ENCODE data around the gene ANK2. TPM values are rescaled to one million over a fixed set of nuclear protein-coding genes. Genes with fewer than 3 reads are reported as not detected.
A peak's percentile ranks its signal among the peaks of the same experiment; 100 is the strongest.

Gene ANK2
- total and polyA plus RNA-seq, 2 of the 13 experiments (the other 11 are each of a cell fraction or from before 2014, with no cell fraction given): 2.7 to 15.1 TPM

DNA sequence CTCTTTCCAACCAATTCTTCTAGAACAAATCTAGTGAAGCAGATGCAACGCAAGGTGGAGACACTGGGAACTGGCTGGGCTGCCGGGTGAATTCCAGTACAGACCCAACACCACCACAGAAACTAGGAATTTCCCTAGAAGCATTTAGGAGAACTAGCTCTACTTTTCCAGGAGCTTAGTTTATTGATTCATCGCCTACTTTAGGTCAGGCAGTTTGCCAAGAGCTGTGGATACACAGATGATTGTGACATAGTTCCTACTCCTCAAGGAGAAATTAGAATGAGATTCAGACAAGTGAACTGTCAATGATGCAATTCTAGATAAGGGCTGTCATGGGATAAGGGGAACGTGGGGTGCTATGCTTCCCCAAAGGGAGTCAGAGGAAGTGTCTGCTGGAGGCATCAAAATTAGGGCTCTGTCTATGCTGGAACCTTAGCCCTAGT lies 362.1 kb downstream of the ANK2 start (continued):
- TF ChIP-seq, protein P1, sequence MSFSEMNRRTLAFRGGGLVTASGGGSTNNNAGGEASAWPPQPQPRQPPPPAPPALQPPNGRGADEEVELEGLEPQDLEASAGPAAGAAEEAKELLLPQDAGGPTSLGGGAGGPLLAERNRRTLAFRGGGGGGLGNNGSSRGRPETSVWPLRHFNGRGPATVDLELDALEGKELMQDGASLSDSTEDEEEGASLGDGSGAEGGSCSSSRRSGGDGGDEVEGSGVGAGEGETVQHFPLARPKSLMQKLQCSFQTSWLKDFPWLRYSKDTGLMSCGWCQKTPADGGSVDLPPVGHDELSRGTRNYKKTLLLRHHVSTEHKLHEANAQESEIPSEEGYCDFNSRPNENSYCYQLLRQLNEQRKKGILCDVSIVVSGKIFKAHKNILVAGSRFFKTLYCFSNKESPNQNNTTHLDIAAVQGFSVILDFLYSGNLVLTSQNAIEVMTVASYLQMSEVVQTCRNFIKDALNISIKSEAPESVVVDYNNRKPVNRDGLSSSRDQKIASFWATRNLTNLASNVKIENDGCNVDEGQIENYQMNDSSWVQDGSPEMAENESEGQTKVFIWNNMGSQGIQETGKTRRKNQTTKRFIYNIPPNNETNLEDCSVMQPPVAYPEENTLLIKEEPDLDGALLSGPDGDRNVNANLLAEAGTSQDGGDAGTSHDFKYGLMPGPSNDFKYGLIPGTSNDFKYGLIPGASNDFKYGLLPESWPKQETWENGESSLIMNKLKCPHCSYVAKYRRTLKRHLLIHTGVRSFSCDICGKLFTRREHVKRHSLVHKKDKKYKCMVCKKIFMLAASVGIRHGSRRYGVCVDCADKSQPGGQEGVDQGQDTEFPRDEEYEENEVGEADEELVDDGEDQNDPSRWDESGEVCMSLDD (CRISPR knock-in tag; IDR thresholded peaks at IDR 0.05; ENCODE audit: borderline replicate concordance): no peak
- no peak for TF ChIP-seq TGIF2 (CRISPR knock-in tag; IDR thresholded peaks at IDR 0.05)
- no peak for TF ChIP-seq CREB1 (IDR thresholded peaks at IDR 0.05)
- TF ChIP-seq CREB1 (CRISPR knock-in tag; IDR thresholded peaks at IDR 0.05): 0 out of 2 replicates have a peak, but pooled peaks have one; percentile 12
- TF ChIP-seq, protein P2, sequence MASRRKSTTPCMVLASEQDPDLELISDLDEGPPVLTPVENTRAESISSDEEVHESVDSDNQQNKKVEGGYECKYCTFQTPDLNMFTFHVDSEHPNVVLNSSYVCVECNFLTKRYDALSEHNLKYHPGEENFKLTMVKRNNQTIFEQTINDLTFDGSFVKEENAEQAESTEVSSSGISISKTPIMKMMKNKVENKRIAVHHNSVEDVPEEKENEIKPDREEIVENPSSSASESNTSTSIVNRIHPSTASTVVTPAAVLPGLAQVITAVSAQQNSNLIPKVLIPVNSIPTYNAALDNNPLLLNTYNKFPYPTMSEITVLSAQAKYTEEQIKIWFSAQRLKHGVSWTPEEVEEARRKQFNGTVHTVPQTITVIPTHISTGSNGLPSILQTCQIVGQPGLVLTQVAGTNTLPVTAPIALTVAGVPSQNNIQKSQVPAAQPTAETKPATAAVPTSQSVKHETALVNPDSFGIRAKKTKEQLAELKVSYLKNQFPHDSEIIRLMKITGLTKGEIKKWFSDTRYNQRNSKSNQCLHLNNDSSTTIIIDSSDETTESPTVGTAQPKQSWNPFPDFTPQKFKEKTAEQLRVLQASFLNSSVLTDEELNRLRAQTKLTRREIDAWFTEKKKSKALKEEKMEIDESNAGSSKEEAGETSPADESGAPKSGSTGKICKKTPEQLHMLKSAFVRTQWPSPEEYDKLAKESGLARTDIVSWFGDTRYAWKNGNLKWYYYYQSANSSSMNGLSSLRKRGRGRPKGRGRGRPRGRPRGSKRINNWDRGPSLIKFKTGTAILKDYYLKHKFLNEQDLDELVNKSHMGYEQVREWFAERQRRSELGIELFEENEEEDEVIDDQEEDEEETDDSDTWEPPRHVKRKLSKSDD (CRISPR knock-in tag; IDR thresholded peaks at IDR 0.05; ENCODE audit: low read depth): no peak

DNA sequence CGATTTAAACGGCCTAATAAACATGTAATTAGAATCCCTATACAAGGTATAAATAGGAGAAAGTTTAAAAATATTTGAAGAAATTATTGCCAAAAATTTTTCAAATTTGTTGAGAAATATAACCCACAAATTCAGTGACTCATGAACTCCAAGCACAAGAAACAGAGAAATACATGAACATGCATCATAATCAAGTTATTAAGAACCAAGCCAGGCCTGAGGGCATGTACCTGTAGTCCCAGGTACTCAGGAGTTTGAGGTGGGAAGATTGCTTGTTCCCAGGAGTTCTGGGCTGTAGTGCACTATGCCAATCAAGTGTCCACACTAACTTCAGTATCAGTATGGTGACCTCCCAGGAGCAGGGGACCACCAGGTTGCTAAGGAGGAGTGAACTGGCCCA lies 370.2 kb downstream of the ANK2 start:
- Histone ChIP-seq H3K9ac (ENCODE audit: insufficient read depth, low read depth, low read length) (no peak overlapping the region), H3K9me3 (ENCODE audit: low read length) (no peaks in the 10 kb centered on the region), H2AFZ (ENCODE audit: low read length) (no peak overlapping the region), H4K20me1 (ENCODE audit: insufficient read depth, low read length) (no peaks in the 10 kb centered on the region), H3K4me3 (replicated peaks in 1 of 3; ENCODE audit: insufficient read depth in 1 of 3, low read depth in 2 of 3, low read length in 3 of 3) (no peak overlapping the region), H3K4me2 (ENCODE audit: low read depth, low read length) (no peak overlapping the region), H3K79me2 (ENCODE audit: insufficient read depth, low read length) (no peaks in the 10 kb centered on the region), H3K27ac (ENCODE audit: extremely low read length, insufficient read depth, low read length) (no peak overlapping the region), H3K36me3 (replicated peaks in 1 of 2; ENCODE audit: control insufficient read depth in 1 of 2, insufficient read depth in 2 of 2, low read length in 2 of 2) (no peaks in the 10 kb centered on the region), H3K27me3 (ENCODE audit: control insufficient read depth in 1 of 2, insufficient read depth in 2 of 2, low read length in 2 of 2) (no peaks in the 10 kb centered on the region), H3K4me1 (ENCODE audit: insufficient read depth, low read length) (no peaks in the 10 kb centered on the region)
- ChIA-PET CTCF (ENCODE audit: low intra/inter-chr PET ratio, low total read pairs) (no interaction called here), POLR2A (no interaction called here)
- TF ChIP-seq SMARCC2 (IDR thresholded peaks at IDR 0.05): no peak
- TF ChIP-seq SOX5 (CRISPR knock-in tag; IDR thresholded peaks at IDR 0.05; ENCODE audit: borderline replicate concordance): no peak
- TF ChIP-seq FOSL2 (CRISPR knock-in tag; IDR thresholded peaks at IDR 0.05): no peak
- TF ChIP-seq ZNF543 (CRISPR knock-in tag; IDR thresholded peaks at IDR 0.05): no peak
- TF ChIP-seq, protein P3, sequence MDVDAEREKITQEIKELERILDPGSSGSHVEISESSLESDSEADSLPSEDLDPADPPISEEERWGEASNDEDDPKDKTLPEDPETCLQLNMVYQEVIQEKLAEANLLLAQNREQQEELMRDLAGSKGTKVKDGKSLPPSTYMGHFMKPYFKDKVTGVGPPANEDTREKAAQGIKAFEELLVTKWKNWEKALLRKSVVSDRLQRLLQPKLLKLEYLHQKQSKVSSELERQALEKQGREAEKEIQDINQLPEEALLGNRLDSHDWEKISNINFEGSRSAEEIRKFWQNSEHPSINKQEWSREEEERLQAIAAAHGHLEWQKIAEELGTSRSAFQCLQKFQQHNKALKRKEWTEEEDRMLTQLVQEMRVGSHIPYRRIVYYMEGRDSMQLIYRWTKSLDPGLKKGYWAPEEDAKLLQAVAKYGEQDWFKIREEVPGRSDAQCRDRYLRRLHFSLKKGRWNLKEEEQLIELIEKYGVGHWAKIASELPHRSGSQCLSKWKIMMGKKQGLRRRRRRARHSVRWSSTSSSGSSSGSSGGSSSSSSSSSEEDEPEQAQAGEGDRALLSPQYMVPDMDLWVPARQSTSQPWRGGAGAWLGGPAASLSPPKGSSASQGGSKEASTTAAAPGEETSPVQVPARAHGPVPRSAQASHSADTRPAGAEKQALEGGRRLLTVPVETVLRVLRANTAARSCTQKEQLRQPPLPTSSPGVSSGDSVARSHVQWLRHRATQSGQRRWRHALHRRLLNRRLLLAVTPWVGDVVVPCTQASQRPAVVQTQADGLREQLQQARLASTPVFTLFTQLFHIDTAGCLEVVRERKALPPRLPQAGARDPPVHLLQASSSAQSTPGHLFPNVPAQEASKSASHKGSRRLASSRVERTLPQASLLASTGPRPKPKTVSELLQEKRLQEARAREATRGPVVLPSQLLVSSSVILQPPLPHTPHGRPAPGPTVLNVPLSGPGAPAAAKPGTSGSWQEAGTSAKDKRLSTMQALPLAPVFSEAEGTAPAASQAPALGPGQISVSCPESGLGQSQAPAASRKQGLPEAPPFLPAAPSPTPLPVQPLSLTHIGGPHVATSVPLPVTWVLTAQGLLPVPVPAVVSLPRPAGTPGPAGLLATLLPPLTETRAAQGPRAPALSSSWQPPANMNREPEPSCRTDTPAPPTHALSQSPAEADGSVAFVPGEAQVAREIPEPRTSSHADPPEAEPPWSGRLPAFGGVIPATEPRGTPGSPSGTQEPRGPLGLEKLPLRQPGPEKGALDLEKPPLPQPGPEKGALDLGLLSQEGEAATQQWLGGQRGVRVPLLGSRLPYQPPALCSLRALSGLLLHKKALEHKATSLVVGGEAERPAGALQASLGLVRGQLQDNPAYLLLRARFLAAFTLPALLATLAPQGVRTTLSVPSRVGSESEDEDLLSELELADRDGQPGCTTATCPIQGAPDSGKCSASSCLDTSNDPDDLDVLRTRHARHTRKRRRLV (CRISPR knock-in tag; IDR thresholded peaks at IDR 0.05): no peak
- in situ Hi-C loops (cut with HindIII; ENCODE audit: extremely low pct_ligation_motif_present, low pct_unique_long_range_greater_than_20kb): no loop called here
- FAIRE-seq (no peak), ATAC-seq (no peak), DNase-seq (ENCODE audit: low spot score) (no peak)
- 1% methylated on average over 2 of the region's 2 CpGs for WGBS (ENCODE audit: low lambda C conversion rate)
- intact Hi-C loops (cut with micrococcal nuclease; ENCODE audit: unreplicated experiment): no loop called here
- BruUV-seq (replicated peaks): no TSS peak
